Activated T-helper 1 cell treated with anti-CD3 and anti-CD28 coated beads, Interleukin-2, amount 50 U/mL, for 16 hours (primary cell): ENCODE measurements around the gene SGCD.

ENCODE experiments used
- DNase-seq, 2 donors: peaks; one replicate each; pipeline ENCODE4 v3.0.0-alpha.2; 2020; ENCODE audit warnings: low read depth in 1 of 2, low spot score in 1 of 2

SGCD gene

DNA sequence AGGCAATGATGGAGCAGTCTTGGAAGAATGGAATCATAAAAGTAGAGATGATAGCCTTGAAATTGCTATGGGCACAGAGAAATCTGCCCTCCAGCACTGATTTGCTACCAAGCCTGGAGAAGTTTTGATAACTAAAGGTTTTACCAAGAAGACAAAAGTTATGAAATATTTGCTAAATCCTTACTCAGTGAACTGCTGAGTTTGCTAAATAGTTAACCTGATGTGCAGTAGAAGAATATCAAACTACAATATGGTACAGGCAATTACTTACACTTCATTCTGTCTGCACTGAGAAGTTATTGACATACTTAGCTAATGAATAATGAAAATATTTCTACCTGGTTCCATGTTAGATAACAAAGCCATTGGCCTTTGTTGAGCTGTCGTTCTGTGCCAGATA, 124.5 kb downstream of the SGCD start:
- DNase-seq, result no peak

DNA sequence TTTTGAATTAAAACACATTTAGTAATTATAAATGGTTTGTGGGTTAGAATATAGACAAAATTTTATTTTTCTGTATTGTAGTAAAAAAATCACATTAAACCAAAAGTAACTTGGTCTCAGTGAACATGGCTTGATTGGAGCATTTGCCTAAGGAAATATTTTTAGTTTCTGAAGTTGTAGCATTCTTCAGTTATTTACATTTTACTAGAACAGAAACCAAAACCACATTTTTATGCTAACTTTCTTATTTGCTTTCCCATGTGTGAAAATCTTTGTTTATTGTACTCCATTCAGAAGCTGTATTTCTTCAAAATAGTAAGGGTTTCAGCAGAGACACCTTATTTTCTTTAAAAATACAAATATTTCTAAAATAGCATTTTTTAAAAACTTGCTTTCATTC, 129.9 kb downstream of the SGCD start:
- DNase-seq, result no peak

DNA sequence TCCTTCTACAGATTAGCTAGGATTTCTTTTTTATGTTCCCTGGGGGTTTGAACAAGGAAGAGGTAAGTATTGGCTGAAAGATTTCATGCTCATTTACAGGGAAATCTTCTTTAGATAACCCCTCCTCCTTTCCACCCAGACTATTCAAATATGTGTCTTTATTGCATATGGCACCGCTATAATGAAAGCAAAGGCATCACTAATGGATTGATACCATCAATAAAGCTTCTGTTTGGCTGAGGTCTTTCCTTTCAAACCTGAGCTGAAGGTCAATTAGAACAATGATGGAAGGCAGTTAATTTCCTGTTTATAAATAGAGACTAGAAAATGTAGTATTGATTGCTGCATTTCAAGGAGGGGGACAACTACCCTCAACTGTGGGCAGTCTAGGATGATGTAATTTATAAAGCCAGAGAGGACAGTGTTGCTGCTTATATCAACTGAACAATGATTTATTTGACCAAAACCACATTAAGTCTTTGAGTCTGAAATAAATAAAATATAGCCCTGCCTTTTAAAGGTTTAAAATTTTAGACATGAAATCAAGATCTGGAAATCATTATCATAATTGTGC, 132.9 kb downstream of the SGCD start:
- DNase-seq, result no peak

DNA sequence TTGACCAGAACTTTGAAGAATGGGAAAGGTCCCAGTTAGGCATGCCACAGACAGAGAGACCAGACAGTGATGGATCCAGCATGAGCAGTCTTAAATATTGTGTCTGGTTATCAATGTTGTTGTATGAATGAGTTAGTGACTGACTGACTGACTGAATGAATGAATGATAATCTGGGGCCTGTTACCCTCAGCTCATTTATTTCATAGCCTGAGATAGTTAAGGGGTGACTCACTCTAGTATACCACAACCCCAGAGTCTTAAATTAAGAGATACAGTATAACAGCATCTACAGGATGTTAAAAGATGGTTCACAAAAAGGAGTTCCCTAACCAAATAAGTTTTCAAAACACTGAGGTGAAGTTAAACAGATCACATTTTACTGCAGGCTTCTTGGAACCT, 133.5 kb downstream of the SGCD start:
- DNase-seq, result no peak

DNA sequence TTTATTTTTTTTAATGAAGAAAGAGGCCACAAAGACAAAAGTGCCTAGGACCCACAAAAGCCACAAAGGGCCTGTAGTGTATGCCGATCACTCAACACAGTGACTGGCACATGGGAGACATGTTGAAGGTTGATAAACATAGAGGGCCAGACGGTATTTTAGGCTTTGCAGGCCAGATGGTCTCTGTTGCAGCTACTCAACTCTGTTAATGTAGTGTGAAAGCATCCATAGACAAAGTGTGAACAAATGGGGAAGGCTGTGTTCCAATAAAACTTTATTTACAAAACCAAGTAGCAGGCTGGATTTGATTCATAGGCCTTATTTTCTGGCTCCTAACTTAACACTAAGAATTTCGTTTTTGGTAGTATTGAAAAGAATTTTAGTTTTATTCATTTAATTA, 139.9 kb downstream of the SGCD start:
- DNase-seq, result no peak

DNA sequence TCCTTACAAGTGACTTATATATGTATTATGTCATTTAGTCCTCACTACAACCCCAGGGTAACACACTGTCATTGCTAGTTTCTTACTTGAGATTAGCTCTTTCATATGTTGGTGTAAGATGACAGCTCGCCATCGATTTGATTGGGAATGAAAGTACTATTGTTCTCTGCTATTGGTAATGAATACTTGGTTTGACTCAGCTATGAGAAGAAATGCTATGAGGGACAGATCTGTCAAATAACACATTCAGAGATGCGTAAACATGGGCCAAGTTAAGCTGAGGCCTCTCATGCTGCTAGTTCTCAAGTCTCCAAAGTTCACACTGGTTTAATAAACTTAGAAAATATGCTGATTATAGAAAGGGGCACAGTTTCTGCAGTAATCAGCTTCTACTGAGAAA, 142.7 kb downstream of the SGCD start:
- DNase-seq, result no peak

DNA sequence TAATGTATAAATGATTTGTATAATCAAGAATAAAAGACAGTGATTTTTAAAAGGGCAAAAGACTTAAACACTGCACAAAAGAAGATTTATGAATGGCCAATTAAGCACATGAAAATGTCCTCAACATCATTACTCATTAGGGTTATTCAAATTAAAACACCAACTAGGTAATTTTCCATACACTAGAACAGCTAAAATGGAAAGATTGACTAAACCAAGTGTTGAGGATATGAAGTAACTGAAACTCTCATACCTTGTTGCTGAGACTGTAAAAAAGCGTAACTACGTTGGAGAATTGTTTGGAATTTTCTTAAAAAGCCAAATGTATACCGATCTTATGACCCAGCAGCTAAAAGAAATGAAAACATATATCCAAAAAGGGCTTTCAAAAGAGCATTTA, 144.9 kb downstream of the SGCD start:
- DNase-seq, result no peak

DNA sequence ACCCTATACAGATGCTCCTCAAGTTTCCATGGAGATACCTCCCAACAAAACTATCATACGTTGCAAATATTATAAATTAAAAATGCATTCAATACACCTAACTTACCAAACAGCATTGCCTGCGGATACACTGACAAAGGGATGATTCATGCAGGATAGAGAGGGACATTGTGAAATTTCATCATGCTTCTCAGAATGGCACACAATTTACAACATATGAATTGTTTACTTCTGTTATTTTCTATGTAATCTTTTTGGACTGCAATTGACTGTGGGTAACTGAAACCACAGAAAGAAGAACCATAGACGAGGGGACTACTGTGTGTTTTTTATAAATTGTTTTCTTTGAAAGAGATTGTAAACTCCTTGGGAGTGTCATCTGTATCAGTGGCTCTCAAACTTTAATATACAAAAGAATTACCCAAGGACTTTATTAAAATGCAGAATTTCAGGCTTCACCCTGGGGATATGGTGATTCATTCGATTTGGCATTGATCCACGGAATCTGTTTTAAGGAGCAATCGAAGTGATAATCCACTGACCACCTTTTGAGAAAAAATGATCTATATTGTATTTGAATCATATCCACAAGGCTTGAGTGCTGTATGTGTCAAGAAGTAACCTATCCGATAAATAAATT, 146.4 kb downstream of the SGCD start:
- no peak for DNase-seq

DNA sequence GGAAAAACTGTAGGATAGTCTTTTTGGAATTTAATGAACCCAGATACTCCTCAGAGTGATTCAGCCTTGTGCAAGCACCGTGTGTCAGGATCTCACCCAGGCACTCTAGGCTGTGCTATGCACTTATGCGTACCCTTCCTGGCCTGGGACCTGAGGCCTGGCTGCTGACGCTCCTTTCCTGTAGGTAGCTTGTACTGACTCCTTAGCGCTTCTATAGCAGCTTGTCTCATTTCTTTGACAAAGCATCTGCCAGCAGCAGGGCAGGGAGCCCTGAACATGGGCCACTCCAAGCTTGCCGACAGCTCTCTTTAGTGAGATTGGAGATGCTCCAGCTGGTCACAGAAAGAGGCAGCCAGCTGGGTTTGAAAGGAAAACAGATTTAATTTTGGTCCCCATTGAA, 147.3 kb downstream of the SGCD start:
- DNase-seq, result no peak

DNA sequence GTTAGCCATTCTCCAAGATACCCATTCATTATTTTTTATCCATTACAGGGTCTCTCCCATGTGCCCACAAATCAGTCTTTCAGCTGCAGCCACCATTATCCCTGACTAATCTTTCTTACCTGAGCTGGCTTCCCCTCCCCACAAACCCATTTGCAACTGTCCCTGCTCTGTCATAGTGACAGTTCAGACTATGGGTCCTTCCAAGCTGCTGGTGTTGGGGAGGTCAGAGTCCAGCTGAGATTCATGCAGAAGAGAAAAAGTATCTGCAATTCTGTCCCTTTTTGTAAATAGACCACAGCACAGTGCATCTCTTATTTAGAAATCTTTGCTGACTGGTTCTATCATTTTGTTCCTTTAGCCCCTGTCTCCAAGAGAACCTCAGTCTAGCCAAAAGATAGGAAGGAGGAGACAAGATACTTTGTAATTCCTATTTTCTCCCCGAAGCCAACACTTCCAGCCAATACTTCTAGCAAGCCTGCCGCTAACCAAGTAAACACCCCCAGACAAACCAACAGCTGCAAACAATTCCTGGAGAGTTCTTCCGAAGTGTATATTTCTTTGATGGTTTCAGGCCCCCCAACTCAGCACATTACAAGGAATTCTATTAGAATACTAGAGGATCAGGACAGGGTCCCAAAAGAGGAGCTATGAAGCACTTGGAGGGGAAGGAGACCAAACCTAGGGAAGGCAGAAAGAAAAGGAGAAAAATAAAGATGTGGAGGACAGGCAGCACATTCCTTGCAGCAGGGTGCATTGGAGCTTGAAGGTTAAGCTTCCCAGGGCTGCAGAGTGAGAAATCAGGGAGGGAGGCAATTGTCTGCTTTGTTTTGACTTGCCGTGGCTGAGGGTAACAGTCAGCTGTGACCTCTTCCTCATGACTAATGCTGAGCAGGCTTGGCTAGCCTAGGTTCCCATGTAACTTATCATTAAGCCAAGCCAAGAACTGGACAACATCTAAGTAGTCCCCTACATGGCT, 148.5 kb downstream of the SGCD start:
- DNase-seq, result no peak

DNA sequence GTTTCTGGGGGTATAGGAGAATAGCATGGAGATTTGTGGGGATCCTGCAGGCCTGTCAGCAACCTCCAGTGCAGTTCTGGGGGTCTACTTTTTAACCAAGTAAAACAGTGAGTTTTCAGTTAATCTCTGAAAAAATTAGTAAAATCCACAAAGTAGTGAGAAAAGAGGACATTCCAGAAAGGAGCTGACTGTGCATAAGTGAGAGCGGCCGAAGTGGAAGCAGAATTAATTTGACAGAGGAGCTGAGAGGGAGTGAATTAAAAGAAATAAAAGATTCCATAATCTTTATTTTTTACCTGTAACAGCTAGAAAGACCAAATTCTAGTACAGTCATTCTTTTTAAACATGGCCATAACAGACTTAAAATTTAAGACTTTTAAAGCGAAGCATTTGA, 149.2 kb downstream of the SGCD start:
- no peak for DNase-seq

DNA sequence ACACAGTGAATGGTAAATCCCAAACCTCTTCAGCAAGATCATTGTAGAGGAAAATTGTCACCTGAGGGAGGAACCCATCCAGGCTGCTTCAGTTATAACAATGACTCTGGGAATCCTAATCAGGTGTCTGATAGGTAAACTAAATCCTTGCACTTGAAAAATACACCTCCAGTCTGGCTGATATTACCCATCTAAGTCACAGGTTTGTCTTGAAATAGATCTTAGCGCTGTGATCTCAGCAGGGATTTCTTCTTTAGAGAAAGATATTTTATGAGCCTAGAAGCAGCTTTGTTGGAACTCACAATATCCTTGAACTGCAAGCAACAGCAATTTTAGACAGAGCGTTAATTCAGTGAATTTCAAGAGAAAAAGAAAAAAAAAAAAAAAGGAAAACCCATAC, 149.7 kb downstream of the SGCD start:
- no peak for DNase-seq

DNA sequence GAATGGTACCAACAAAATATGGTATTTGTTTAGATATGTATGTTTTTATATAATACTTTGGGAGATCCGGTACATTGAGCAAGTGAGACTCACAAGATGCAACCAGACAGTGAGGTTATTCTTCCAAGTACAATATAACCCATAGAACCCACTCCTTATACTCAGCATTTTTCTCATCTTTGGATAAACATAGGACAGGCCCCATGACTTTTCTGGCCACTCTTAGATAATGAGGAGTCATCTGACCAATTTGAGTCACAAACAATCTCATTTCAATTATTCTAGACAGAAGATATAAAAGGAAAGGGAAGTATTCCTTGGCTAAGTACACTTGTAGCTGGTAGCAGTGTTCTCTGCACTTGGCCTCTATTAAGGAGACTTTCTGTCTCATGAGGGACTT, 150.2 kb downstream of the SGCD start:
- DNase-seq, result no peak

DNA sequence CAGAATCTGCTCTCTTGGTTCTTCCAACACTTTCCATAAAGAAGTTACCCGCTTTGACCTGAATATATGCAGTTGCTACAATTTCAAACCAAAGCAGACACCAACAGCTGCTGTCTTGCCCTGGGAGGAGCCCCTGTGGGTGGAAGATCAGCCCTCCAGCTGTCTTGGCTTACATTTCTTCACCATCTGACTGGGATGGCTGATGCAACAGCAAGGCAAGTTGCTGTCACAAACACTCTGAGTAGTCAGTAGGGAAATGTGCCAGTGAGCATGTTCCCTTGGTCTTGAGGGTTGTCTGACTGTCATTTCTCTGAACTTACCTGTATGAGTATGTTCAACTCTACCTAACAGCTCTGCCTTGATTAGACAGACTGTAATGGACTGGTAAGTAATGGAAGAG, 152.9 kb downstream of the SGCD start:
- DNase-seq, result no peak

DNA sequence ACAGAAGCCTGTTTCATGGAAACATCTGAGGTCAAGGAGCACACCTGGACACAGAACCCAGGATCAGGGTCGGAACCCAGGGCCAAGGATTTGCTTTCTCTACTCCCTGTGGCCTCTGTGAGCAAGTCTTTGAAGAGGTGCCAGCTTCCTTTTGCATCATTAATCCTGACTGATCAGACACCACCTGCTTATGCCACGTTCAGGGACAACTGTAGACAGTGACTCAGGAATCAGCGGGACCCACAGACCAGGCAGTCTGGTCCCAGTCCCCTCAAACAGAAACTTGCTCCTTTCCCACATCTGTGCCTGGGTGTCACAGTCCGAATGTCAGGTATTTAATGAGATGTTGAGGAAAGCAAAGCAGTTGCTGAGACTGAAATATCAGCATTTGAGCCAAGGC, 154.8 kb downstream of the SGCD start:
- DNase-seq, result no peak

DNA sequence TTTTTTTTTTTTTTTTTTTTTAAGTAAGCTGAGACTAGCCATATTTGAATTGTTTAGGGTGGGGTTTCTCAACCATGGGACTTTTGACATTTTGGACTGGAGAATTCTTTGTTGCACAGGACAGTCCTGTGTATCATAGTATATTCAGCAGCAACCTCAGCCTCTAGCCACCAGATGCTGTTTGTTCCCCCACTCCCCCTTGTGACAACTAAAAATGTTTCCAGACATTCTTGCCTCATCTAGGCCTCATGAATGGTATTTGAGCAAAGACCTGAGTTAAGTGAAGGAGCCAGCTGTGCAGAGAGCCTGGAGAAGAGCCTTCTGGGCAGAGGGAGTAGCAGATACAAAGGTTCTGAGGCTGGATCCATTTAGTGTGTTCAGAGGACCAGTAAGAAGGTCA, 155.9 kb downstream of the SGCD start:
- DNase-seq, result no peak

DNA sequence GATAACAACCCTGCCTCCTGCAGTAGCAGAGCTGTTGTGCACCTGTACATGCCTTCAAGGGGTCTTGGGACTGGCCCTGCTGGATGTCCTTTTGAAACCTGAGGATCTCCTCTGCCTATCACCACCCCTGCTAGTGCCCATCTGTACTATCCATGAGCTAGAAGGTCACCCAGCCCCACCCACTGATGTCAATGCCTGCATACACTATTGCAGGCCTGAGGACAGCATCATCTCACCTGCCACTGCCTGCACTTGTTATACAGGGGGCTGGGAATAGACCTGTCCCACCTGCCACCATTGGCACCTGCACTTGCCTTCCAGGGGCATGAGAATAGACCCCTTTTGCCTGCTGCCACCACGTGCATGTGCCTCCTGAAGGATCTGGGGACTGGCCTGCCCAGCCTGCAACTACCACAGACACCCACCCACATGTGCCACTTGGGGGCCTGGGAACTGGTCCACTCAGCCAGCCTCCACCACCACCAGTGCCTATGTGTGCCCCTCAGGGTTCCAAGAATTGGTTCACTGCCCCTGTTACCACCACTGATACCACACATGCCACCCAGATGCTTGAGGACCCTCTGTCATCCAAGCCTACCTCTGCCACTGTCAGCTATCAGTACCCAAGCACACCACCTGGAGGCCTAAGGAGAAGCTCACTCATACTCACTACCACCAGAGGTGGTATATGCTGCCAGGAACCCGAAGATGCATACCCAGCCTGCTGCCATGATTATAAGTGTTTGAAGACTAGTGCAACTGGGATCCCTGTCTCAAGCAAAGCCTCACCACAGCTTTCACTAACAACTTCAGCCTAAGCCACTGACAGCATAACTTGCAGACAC, 159.7 kb downstream of the SGCD start:
- DNase-seq, result no peak

DNA sequence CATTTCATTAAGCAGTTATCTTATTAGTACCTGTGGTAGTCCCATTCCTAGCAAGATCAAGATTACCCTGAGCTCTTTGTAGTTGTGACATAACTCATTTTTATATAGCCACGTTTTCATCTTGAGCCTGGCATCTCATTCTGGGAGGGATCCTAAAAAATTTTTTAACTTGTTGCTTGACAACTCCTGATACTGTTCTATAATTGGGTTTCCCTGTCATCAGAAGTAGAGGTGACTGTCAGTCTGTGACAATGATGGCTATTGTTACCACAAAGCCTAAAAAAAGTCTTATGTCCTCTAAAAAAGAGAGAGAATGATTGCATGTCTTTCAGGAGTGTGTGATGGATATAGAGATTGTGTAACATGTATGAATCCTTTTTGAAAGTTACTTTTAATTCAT, 164.8 kb downstream of the SGCD start:
- DNase-seq, result no peak

DNA sequence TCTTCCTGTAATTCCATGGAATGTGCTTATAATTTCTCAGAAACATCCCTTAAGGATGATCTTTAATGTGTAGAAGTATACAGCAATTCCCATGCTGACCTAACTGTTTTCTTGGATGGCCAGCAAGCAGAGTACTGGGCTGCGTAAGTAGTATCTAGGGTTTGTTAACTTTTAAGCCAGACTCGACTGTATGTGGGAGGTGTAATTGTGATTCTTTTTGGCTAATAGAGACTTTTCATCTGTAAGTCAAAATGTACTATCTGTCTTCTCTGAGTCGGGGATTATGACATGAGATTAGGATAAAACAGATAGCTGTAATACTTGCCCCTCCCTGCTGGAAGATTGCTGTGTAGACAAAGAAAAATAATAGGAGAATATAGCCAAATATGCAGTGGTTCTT, 169.3 kb downstream of the SGCD start:
- no peak for DNase-seq

DNA sequence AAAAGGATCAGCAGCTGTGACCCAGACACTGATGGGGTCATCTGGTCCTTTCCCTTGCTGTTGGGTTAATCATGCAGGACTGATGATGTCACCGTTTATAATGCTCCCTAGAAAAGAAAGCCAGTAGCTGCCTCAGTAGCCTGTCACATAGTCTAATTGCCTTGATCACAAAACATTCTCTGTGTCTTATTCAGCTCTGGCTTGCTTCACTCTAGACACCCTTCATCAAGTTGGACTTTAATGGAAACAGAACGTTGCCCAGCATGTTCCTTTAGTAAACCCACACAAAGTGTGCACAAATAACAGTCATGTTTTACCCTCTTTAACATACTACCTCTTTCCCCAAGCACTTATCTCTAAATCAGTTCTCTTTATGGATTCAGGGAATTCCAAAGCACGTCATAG, 170.8 kb downstream of the SGCD start:
- DNase-seq, result no peak

DNA sequence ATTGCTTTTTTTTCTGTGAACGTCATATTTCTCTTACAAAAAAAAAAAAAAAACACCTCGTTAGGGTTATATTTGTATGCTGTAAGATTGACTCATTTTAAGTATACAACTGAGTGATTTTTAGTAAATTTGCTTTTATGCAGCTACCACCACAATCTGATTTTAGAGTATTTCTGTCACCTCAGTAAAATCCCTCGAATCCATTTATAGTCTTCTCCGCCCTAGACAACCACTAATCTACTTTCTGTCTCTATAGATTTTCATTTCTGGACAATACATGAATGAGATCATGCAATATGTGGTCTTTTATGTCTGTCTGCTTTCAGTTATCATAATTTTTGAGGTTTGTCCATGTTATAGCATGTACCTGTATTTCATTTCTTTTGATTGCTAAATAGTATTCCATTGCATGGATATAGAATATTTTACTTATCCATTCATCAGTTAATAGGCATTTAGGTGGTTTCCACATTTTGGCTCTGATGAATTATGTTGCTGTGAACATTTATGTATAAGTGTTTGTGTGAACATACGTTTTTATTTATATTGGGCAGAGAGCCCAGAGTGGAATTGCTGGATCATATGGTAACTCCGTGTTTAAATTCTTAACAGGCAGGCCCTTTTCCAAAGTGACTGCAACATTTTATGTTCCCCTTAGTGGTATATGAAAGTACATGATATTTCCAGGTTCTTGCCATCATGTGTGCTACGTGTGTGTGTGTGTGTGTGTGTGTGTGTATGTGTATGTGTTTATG, 171.4 kb downstream of the SGCD start:
- no peak for DNase-seq
